Liver (tissue), 9 donors: ENCODE measurements around the gene CES2. TPM values are rescaled to one million over a fixed set of nuclear protein-coding genes. Genes with fewer than 3 reads are reported as not detected.

Experiments used
- DNase-seq: peaks from one replicate; pipeline ENCODE4 v3.0.0-alpha.2; 2017; ENCODE audit warnings: low spot score
- H3K27ac ChIP-seq, 2 donors: one replicate each; pipeline ENCODE4 v1.7.0; 2013; ENCODE audit warnings: inconsistent platforms in 2 of 2, low read length in 2 of 2, control low read depth in 1 of 2, low read depth in 1 of 2, mild to moderate bottlenecking in 1 of 2
- H3K27me3 ChIP-seq, 4 donors: one replicate each; pipeline versions ENCODE4 v1.6.1 to v1.7.0; 2013; ENCODE audit warnings: low read length in 3 of 4, inconsistent platforms in 1 of 4, mild to moderate bottlenecking in 1 of 4, moderate library complexity in 1 of 4; ENCODE audit not compliant: control insufficient read depth in 4 of 4, insufficient read depth in 4 of 4
- H3K36me3 ChIP-seq, 4 donors: one replicate each; pipeline versions ENCODE4 v1.6.1 to v1.7.0; 2013; ENCODE audit warnings: low read length in 3 of 4, mild to moderate bottlenecking in 3 of 4, low read depth in 1 of 4, moderate library complexity in 1 of 4; ENCODE audit not compliant: control insufficient read depth in 4 of 4, insufficient read depth in 3 of 4
- H3K4me1 ChIP-seq, 4 donors: one replicate each; pipeline versions ENCODE4 v1.6.1 to v1.7.0; 2013; ENCODE audit warnings: low read length in 3 of 4, mild to moderate bottlenecking in 3 of 4, moderate library complexity in 1 of 4; ENCODE audit not compliant: control insufficient read depth in 4 of 4, insufficient read depth in 4 of 4
- H3K4me3 ChIP-seq, 3 donors: one replicate each; pipeline versions ENCODE4 v1.6.1 to v1.7.0; 2013; ENCODE audit warnings: low read length in 3 of 3, control low read depth in 1 of 3, low read depth in 1 of 3, mild to moderate bottlenecking in 1 of 3
- H3K9ac ChIP-seq, 2 donors: one replicate each; pipeline ENCODE4 v1.7.0; 2013; ENCODE audit warnings: low read length in 2 of 2, mild to moderate bottlenecking in 2 of 2, moderate library complexity in 2 of 2, control low read depth in 1 of 2, low read depth in 1 of 2
- H3K9me3 ChIP-seq, 4 donors: one replicate each; pipeline versions ENCODE4 v1.6.1 to v1.7.0; 2013; ENCODE audit warnings: low read length in 3 of 4; ENCODE audit not compliant: control insufficient read depth in 4 of 4
- ATF3 ChIP-seq: IDR thresholded peaks from 2 replicates; pipeline ENCODE4 v1.6.1; 2016; ENCODE audit warnings: antibody characterized with exemption
- CTCF ChIP-seq: fragments of 150-350 bp; IDR thresholded peaks from 2 replicates; pipeline ENCODE4 v1.5.1; 2017; ENCODE audit warnings: improper control_type of control experiment, low read depth, low read length; ENCODE audit not compliant: missing input control
- FOXA1 ChIP-seq: IDR thresholded peaks from 2 replicates; pipeline ENCODE4 v1.6.1; 2016; ENCODE audit warnings: antibody characterized with exemption
- FOXA2 ChIP-seq: IDR thresholded peaks from 2 replicates; pipeline ENCODE4 v1.6.1; 2016; ENCODE audit warnings: antibody characterized with exemption
- GABPA ChIP-seq, 2 donors: IDR thresholded peaks in 1 of 2; conservative IDR thresholded peaks in 1 of 2; 2 replicates each; pipeline ENCODE4 v1.6.1; 2016; ENCODE audit warnings: antibody characterized with exemption in 2 of 2, mild to moderate bottlenecking in 1 of 2, moderate library complexity in 1 of 2
- HNF4A ChIP-seq, 2 donors: conservative IDR thresholded peaks; 2 replicates each; pipeline ENCODE4 v1.6.1; 2016; ENCODE audit warnings: antibody characterized with exemption in 2 of 2, mild to moderate bottlenecking in 2 of 2
- HNF4G ChIP-seq: IDR thresholded peaks from 2 replicates; pipeline ENCODE4 v1.6.1; 2016; ENCODE audit warnings: antibody characterized with exemption
- JUND ChIP-seq, 2 donors: IDR thresholded peaks; 2 replicates each; pipeline ENCODE4 v1.6.1; 2016; ENCODE audit warnings: antibody characterized with exemption in 2 of 2
- MAX ChIP-seq: IDR thresholded peaks from 2 replicates; pipeline ENCODE4 v1.6.1; 2016; ENCODE audit warnings: antibody characterized with exemption
- NR2F2 ChIP-seq: IDR thresholded peaks from 2 replicates; pipeline ENCODE4 v1.6.1; 2016; ENCODE audit warnings: antibody characterized with exemption
- RAD21 ChIP-seq, 2 donors: IDR thresholded peaks; 2 replicates each; pipeline ENCODE4 v1.6.1; 2016; ENCODE audit warnings: antibody characterized with exemption in 2 of 2, mild to moderate bottlenecking in 2 of 2
- REST ChIP-seq: IDR thresholded peaks from 2 replicates; pipeline ENCODE4 v1.6.1; 2016; ENCODE audit warnings: antibody characterized with exemption, mild to moderate bottlenecking
- RXRA ChIP-seq, 2 donors: IDR thresholded peaks; 2 replicates each; pipeline ENCODE4 v1.6.1; 2017 to 2018; ENCODE audit warnings: antibody characterized with exemption in 2 of 2, mild to moderate bottlenecking in 1 of 2
- SP1 ChIP-seq: IDR thresholded peaks from 2 replicates; pipeline ENCODE4 v1.6.1; 2018; ENCODE audit warnings: antibody characterized with exemption, mild to moderate bottlenecking
- TAF1 ChIP-seq: conservative IDR thresholded peaks from 2 replicates; pipeline ENCODE4 v1.6.1; 2016; ENCODE audit warnings: antibody characterized with exemption, mild to moderate bottlenecking
- YY1 ChIP-seq: IDR thresholded peaks from 2 replicates; pipeline ENCODE4 v1.6.1; 2016; ENCODE audit warnings: antibody characterized with exemption, mild to moderate bottlenecking
- ZBTB33 ChIP-seq: IDR thresholded peaks from 2 replicates; pipeline ENCODE4 v1.6.1; 2016; ENCODE audit warnings: antibody characterized with exemption
- WGBS: extraction: QIAGEN DNeasy Blood & Tissue Kit; methylation state at CpG from one replicate; pipeline ENCODE4 v1.1.7; 2013; 5-methylcytosine and 5-hydroxymethylcytosine counted together
- polyA plus RNA-seq, 2 donors: library from polyadenylated mRNA; stranded (reverse) in 1 of 2; unstranded in 1 of 2; fragments of 200-250 nt in 1 of 2; fragments of >200 nt in 1 of 2; fragmentation: Nextera tagmentation in 1 of 2; extraction: Ambion mirVana in 1 of 2; gene quantifications; one replicate each; pipeline versions ENCODE4 v1.2.1 to v1.2.3, GENCODE V29; 2013 to 2015
- total RNA-seq, 2 donors: library from RNA; depleted of rRNA; stranded (reverse); fragments of >200 nt; gene quantifications; one replicate each; pipeline ENCODE4 v1.2.3, GENCODE V29; 2014
- donor health status: healthy.
- donor health status: healthy.
- donor health status: healthy.
- donor health status: healthy.
- donor health status: healthy.

CES2 gene
- total and polyA plus RNA-seq, 4 donors: 21.2 to 200 (median 182) TPM

- DNase-seq: peak; percentile 54
- TF ChIP-seq JUND (IDR thresholded peaks at IDR 0.05) (no peak), RAD21 (IDR thresholded peaks at IDR 0.05) (peak; percentile 39 to 72), CTCF (peak; percentile 62), NR2F2 (no peak), RXRA (IDR thresholded peaks at IDR 0.05) (peak in 1 of 2 donors; percentile 31), SP1 (peak; percentile 32), YY1 (no peak), FOXA2 (no peak), HNF4G (no peak), REST (peak; percentile 47), HNF4A (conservative IDR thresholded peaks at IDR 0.05) (peak; percentile 7 to 30), MAX (no peak), GABPA (IDR thresholded peaks at IDR 0.05 in 1 of 2, conservative IDR thresholded peaks at IDR 0.05 in 1 of 2) (no peak), FOXA1 (no peak), ATF3 (no peak), TAF1 (no peak)
- Histone ChIP-seq H3K27ac (peak within 1 kb of the TSS; percentile 49 to 76), H3K36me3 (no peaks in the 10 kb centered on the region), H3K9me3 (no peaks in the 10 kb centered on the region), H3K4me3 (peak within 1 kb of the TSS; percentile 37 to 63 (median 53)), H3K9ac (peak within 1 kb of the TSS in 1 of 2 donors; percentile 44), H3K27me3 (no peaks in the 10 kb centered on the region), H3K4me1 (peaks cover 18 to 60% (median 46%) of the 10 kb centered on the region in 4 donors)
- WGBS: 61% methylated on average over 16 of the region's 16 CpGs
Observed at GRCh38 chr16:66961065-66961744, 25.9 kb downstream of the CES2 start, which contains the start of gene CES3. Gene CES3 (plus strand): TSS chr16:66961266. CDS start chr16:66961308, 42 bp downstream.

GRCh38 chr16:66961914-66962313 is 26.6 kb downstream of the CES2 start:
- H3K36me3 ChIP-seq: no peaks in the 10 kb centered on the region
- no peaks in the 10 kb centered on the region for H3K27me3 ChIP-seq
- peaks cover 18 to 60% (median 45%) of the 10 kb centered on the region in 4 donors for H3K4me1 ChIP-seq
- WGBS: 21% methylated on average over 5 of the region's 5 CpGs
- H3K9ac ChIP-seq: peak overlapping the region in 1 of 2 donors; percentile 44
- H3K4me3 ChIP-seq: peak overlapping the region in 2 of 3 donors; percentile 12 to 35
- no peaks in the 10 kb centered on the region for H3K9me3 ChIP-seq
- no peak for DNase-seq
- H3K27ac ChIP-seq: peak overlapping the region; percentile 49 to 76
- TF ChIP-seq HNF4A (conservative IDR thresholded peaks at IDR 0.05): peak; percentile 46 to 62
- TF ChIP-seq ZBTB33: no peak
- TF ChIP-seq SP1: peak; percentile 33
- no peak for TF ChIP-seq REST
- TF ChIP-seq RXRA (IDR thresholded peaks at IDR 0.05): peak; percentile 6 to 55
- no peak for TF ChIP-seq NR2F2
- no peak for TF ChIP-seq CTCF
- peak; percentile 23 for TF ChIP-seq YY1
